Measurements from ENCODE around the gene ANKRD31. TPM values are rescaled to one million over a fixed set of nuclear protein-coding genes. Genes with fewer than 3 reads are reported as not detected.

ANKRD31 gene
- total RNA-seq: under 1 TPM; under 0.01 to 0.11 (median 0.03) TPM

DNA sequence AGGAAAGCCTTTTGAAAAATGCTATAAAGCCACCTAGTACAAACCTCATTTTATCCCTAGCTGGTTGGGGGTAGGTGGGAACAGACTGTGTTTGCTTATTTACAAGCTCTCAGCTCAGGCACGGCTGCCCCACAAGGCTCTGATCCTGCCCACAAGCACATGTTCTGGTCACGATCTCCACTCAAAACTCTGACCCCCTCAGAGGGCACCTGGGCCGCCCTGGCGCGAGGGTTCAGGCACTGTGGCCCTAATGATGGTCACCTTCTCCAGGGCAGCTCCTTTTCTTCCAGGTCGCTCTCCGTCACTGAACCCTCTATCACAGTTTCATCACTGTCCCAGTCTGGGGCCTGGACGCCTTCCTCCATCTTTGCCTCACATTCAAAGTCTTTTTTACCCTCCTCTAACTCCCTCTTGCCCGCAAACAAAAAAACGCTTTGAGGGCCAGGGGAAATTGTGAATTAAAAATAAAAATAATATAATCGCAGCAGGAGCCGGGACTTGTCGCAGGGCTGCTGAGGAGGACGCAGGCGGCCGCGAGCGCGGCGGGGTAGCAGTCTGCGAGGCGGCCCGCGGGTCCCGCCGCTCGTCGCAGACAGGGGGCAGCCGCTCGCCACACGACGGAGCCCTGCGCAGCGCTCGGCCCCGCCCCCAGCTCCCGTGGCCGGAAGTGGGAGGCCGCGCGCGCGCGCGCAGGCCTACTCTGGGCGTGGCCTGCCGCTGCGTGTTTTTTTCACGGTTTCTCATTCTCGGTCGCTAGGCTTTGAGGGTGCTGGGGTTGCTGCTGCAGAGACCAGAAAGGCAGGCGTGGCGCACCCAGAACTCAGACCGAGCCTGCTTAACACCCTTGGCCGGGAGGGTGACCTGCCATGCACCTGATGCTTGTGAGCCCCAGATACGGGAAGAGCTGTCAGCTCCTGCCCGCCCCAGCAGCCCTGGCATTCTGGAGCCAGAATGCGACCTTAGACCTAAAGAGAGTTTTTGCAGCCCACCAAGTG, at the start of gene ANKRD31:
Gene ANKRD31, minus strand, starts transcription at position 557 of the 995 bp plus-strand sequence. Its CDS starts 192 bp downstream, at position 365.
- TF ChIP-seq POLR2A (IDR thresholded peaks at IDR 0.05; ENCODE audit: low read depth) (no peak), EP300 (IDR thresholded peaks at IDR 0.05) (no peak), POLR2AphosphoS5 (IDR thresholded peaks at IDR 0.05) (peak; percentile 73 to 77), CTCF (IDR thresholded peaks at IDR 0.05) (peak; percentile 94 to 97 (median 97))
- Histone ChIP-seq H3K27ac (replicated peaks in 1 of 4) (peak within 1 kb of the TSS; percentile 64 to 81 (median 75)), H3K4me3 (peak within 1 kb of the TSS; percentile 65 to 75 (median 68)), H3K9me3 (no peaks in the 10 kb centered on the region), H3K27me3 (no peaks in the 10 kb centered on the region), H3K36me3 (no peaks in the 10 kb centered on the region), H3K4me1 (peaks cover 3 to 16% (median 12%) of the 10 kb centered on the region in 4 donors)
- no peak for DNase-seq (ENCODE audit: extremely low spot score)
- intact Hi-C loops (cut with DNase I): loop anchor here (2.0 to 10.0 kb wide), 3 partner anchors 100 to 448 kb away; partner anchors contain the start of genes GCNT4 and HMGCR
- 7% methylated on average over 34 of the region's 58 CpGs for WGBS

GRCh38 chr5:75286211-75286773, 49.6 kb upstream of the ANKRD31 start:
- no peaks in the 10 kb centered on the region for H3K36me3 ChIP-seq
- H3K4me1 ChIP-seq: no peaks in the 10 kb centered on the region
- DNase-seq (ENCODE audit: extremely low spot score): no peak
- H3K27ac ChIP-seq (replicated peaks in 1 of 4): no peak overlapping the region
- WGBS: 91% methylated on average over 3 of the region's 3 CpGs
- no peak overlapping the region for H3K4me3 ChIP-seq
- no peaks in the 10 kb centered on the region for H3K27me3 ChIP-seq
- intact Hi-C loops (cut with DNase I): no loop called here
- no peaks in the 10 kb centered on the region for H3K9me3 ChIP-seq
- TF ChIP-seq EP300 (IDR thresholded peaks at IDR 0.05) (no peak), POLR2A (IDR thresholded peaks at IDR 0.05; ENCODE audit: low read depth) (no peak), POLR2AphosphoS5 (IDR thresholded peaks at IDR 0.05) (no peak), CTCF (IDR thresholded peaks at IDR 0.05) (no peak)

GRCh38 chr5:75282581-75282980, 45.9 kb upstream of the ANKRD31 start:
- H3K36me3 ChIP-seq: no peaks in the 10 kb centered on the region
- H3K4me1 ChIP-seq: no peaks in the 10 kb centered on the region
- DNase-seq (ENCODE audit: extremely low spot score): no peak
- 85% methylated on average over 2 of the region's 2 CpGs for WGBS
- H3K27me3 ChIP-seq: no peaks in the 10 kb centered on the region
- no peak overlapping the region for H3K27ac ChIP-seq (replicated peaks in 1 of 4)
- intact Hi-C loops (cut with DNase I): no loop called here
- H3K4me3 ChIP-seq: no peak overlapping the region
- TF ChIP-seq CTCF (IDR thresholded peaks at IDR 0.05) (no peak), EP300 (IDR thresholded peaks at IDR 0.05) (no peak), POLR2AphosphoS5 (IDR thresholded peaks at IDR 0.05) (no peak), POLR2A (IDR thresholded peaks at IDR 0.05; ENCODE audit: low read depth) (no peak)
- H3K9me3 ChIP-seq: no peaks in the 10 kb centered on the region

DNA sequence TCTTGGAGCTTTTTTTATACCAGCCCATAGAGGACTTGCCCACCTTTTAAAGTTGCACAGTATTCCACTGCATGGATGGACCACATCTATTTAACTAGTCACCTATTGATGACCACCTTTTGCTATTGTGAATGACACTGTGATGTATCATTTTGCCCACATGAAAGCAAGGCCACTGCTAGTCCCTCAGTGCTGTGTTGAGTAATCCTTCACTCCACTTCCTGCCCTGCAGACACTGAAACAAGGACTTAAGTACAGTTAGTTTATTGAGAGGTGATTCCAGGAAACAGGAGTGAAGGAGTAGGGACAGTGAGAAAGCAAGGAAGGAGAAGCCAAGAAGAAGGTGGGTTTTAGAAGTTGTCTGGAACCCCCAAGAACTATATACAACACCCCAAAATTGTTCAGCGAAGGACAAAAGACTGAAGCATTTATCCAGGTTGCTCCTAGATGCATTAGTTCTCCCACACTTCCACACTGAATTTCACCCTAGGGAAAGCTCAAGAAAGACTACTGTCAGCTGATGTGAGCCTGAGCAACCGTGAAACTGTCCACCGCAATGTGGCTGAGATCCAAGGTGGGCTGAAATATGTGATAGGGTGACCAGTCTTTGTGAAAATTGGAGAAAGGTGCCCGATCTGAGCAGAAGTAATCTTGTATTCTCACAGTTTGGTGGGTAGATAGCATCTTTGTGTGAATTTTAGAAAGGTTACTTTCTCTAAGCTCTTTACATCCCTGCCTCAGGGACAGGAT, 45.2 kb upstream of the ANKRD31 start:
- no peaks in the 10 kb centered on the region for H3K27me3 ChIP-seq
- H3K4me3 ChIP-seq: no peak overlapping the region
- TF ChIP-seq CTCF (IDR thresholded peaks at IDR 0.05) (no peak), POLR2AphosphoS5 (IDR thresholded peaks at IDR 0.05) (no peak), POLR2A (IDR thresholded peaks at IDR 0.05; ENCODE audit: low read depth) (no peak), EP300 (IDR thresholded peaks at IDR 0.05) (no peak)
- no peak overlapping the region for H3K27ac ChIP-seq (replicated peaks in 1 of 4)
- WGBS: 92% methylated on average over 4 of the region's 4 CpGs
- H3K36me3 ChIP-seq: no peaks in the 10 kb centered on the region
- H3K9me3 ChIP-seq: no peaks in the 10 kb centered on the region
- DNase-seq (ENCODE audit: extremely low spot score): no peak
- H3K4me1 ChIP-seq: no peaks in the 10 kb centered on the region
- intact Hi-C loops (cut with DNase I): no loop called here

Data from esophagus muscularis mucosa (tissue), 4 donors.